ENCODE results near the gene IL12RB2.

Gene IL12RB2

DNA sequence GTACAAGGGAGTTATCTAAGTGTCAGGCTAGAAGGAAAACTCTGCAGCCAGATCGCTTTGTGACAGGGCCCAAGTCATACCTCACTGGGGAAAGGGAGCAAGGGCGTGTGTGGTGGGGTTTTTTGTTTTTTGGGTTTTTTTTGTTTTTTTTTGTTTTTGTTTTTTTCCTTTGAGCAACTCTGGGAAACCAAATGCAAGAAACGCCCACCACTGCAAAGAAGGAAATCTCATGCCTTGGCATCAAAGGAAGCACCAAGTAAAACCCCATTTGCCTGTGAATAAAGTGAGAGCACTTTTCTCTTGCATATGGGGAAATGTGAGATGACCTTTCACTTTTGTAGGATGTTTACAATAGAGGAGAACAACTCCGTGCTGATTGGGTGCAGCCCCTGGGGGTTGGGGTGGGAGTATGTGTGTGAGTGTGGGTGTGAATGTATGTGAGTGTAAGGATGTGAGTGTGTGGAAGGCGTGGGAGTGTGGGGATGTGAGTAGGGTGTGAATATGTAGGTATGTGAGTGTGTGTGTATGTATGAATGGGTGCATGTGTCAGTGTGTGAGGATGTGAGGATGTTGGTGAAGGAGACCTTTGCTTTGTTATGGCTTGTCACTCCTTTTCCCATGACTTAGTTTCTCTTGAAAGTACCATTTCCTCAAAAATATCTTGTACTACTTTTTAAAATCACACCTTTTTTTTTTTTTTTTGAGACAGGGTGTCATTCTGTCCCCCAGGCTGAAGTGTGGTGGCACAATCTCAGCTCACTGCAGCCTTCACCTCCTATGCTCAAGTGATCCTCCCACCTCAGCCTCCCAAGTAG is 34.6 kb downstream of the IL12RB2 start:
- no peak for DNase-seq
- in situ Hi-C loops (cut with HindIII; ENCODE audit: low pct_ligation_motif_present, low pct_unique_long_range_greater_than_20kb, low sequenced_read_pairs), result no loop called here

DNA sequence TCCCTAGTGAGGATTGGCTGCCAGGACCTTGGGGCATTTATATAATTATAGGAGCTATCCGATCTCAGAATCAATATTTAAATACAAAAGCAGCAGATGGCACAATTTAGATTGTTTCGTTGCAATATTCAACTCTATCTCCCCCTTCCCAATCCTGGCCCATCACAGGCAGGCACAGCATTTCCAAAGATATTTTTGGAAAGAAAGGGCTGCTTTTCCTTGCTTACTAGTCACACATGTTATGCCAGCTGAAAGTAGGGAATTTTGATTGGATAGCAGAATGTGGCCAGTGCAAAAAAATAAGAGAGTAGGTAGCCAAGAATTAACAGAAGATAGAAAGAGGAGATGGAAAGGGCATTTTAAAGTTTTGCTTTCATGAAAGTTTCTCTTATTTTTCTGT is 37.9 kb downstream of the IL12RB2 start:
- DNase-seq, result no peak
- in situ Hi-C loops (cut with HindIII; ENCODE audit: low pct_ligation_motif_present, low pct_unique_long_range_greater_than_20kb, low sequenced_read_pairs), result no loop called here

DNA sequence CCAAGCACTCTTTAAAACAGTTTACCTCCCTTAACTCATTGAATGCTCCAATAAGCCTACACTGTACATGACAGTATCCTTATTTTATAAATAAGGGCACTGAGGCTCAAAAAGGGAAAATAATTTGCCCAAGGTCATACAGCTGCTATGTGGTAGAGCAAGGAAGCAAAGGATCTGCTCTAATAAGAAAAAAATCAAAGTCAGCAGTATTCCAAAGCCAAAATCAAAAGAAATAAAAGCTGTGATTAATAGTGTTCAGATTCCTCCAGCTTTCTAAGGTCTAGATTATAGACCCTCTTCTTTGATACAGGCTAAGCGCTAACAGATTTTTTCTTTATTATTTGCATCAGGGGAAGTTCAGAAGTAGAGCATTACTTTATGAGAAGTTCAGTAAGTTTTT is 39.3 kb downstream of the IL12RB2 start:
- in situ Hi-C loops (cut with HindIII; ENCODE audit: low pct_ligation_motif_present, low pct_unique_long_range_greater_than_20kb, low sequenced_read_pairs), result no loop called here
- no peak for DNase-seq

DNA sequence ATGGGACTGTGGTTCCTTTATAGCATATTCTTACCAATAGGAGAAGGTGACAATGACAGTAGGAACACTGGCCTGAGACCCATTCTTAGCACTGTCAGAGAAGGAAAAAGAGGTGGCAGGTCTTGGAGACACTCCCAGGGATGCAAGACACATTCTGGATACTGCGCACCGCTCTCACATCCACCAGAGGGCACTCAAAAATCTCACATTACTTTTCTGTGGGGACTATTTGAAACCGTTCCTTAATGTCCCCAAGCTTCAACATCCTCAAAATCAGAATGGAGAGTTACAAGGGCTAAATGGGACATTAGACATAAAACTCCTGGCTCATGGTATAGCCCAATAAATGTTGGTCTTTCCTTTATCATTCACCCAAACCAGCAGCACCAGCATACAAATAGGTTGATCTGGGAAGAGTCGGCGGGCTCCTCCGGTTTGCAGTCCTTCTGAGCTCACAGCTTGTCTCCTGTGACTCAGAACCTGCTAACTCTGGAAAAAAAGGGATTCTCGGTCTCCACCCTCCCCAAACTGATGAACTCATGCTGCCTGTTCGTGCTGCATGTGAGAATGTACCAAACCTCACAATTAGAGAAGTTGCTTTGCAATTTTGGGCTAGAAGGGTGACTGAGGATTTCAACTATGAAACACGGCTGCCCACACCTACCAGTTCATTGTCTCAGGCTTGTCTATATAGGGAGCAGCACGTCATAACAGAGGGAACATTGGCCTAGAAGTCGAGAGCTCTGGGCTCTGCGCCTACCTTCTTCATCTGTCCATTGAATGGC is 40.2 kb downstream of the IL12RB2 start:
- in situ Hi-C loops (cut with HindIII; ENCODE audit: low pct_ligation_motif_present, low pct_unique_long_range_greater_than_20kb, low sequenced_read_pairs), result no loop called here
- peak; percentile 42 for DNase-seq

DNA sequence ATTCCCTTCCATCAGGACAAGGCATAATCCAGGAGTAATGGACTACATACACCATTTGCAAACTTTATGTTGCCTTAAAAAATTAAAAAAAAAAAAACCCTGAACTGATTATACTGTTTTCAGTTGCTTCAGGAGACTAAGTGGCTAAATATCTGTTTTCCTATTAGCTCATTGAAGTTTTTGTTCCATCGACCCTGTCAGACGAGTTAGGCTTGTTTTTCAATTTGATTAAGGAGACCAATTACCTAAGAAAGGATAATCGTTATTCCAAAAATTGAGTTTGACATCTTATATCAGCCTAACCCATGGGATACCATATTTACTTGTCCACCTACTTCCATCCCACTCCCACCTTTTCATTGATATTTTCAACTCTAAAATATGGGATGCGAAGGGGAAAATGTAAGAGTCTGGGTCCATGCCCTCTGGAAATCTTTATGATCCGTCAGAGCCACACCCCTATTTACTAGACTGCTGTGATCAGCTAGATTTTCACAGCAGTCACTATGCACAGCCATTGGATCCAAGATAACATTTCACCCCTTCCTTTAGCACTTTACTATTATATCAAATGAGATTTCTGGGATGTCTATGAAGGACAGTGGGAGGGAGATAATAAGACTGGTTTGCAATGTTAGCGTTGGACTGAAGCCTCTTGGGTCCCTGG is 41.0 kb downstream of the IL12RB2 start:
- no peak for DNase-seq
- in situ Hi-C loops (cut with HindIII; ENCODE audit: low pct_ligation_motif_present, low pct_unique_long_range_greater_than_20kb, low sequenced_read_pairs), result no loop called here

DNA sequence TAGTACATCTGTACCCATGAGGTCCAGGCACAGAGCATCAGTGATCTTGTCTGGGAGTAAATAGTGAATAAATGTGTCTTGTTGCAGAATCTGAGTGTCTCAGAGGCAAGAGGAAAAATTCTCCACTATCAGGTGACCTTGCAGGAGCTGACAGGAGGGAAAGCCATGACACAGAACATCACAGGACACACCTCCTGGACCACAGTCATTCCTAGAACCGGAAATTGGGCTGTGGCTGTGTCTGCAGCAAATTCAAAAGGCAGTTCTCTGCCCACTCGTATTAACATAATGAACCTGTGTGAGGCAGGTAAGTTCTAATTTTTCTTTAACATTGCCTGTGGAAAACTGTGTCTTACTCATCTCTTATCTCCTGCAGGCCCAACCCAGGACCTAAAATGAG is 43.1 kb downstream of the IL12RB2 start:
- in situ Hi-C loops (cut with HindIII; ENCODE audit: low pct_ligation_motif_present, low pct_unique_long_range_greater_than_20kb, low sequenced_read_pairs), result no loop called here
- DNase-seq, result no peak

DNA sequence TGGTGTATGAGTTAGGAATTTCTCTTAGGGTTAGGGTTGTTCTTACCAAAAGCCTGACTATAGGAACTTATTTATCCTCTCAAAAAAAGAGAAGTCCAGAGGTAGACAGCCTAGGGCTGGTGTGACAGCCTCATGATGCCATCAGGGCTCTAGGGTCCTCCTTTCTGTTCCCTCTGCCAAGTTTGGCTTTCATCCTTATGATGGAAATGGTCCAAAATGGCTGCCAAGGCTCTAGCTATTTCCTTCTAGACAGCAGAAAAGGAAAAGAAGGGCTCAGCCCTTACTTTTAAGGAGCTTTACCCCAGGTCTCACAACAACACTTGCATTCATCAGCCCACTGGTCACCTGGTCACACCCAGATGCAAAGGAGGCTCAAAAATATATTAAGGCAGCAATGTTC is 44.5 kb downstream of the IL12RB2 start:
- no peak for DNase-seq
- in situ Hi-C loops (cut with HindIII; ENCODE audit: low pct_ligation_motif_present, low pct_unique_long_range_greater_than_20kb, low sequenced_read_pairs), result no loop called here

DNA sequence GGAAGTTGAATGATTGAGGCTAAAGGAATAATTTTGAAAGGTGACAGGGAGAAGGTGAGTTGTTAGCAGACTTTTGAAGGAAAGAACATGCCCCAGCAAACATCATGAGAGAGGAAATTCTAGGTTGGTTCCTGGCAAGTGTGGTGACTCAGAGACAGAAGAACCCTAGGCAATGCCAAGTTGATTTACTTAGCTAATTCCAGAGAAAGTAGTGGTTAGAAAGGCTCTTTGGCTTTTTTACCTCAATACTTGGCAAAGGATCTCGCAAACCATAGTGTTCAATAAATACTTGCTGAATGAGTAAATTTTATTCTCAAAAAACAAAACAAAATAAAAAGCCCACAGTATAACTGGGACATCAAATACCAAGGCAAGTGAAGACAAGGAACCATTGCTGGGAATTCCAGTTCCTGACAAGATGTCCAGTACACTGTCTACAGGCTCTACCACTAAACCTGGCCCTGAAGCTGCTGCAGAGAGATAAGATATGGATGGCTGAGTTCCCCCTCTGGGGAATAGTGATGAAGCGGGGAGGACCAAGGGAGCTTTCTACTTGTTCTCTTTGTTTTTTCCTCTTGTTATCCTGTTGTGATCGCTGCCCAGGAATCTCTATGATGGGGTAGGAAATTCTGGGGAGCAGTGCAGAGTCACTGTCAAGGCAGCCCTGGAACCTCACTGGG is 48.2 kb downstream of the IL12RB2 start:
- in situ Hi-C loops (cut with HindIII; ENCODE audit: low pct_ligation_motif_present, low pct_unique_long_range_greater_than_20kb, low sequenced_read_pairs), result no loop called here
- DNase-seq, result no peak

DNA sequence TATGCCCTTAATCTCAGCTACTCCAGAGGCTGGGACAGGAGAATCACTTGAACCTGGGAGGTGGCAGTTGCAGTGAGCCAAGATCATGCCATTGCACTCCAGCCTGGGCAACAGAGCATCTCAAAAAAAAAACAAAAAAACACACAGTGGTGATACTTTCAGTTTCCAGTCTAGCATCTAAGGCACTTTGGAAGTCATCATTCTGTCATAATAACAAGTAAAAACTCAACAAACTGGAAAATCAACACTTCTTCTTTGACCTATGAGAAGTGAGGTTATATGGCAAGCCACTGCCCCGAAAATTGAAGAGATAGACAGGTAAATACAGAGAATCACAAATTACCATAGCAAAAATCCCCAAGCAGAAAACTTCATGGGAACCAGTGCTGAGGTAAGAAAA is 51.9 kb downstream of the IL12RB2 start:
- in situ Hi-C loops (cut with HindIII; ENCODE audit: low pct_ligation_motif_present, low pct_unique_long_range_greater_than_20kb, low sequenced_read_pairs), result no loop called here

DNA sequence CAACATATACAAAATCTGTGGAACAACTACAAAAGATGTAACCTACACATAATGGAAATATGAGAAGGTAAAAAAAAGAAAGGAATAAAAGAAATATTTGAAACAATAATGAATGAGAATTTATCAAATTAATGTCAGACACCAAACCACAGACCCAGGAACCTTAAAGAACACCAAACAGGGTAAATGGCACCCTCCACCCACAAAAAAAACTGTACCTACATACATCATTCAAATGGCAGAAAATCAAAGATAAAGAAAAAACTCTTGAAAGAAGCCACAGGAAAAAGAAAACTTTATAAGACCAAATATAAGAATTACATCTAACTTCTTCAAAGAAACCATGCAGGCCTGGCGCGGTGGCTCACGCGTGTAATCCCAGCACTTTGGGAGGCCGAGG is 54.0 kb downstream of the IL12RB2 start:
- DNase-seq, result no peak
- in situ Hi-C loops (cut with HindIII; ENCODE audit: low pct_ligation_motif_present, low pct_unique_long_range_greater_than_20kb, low sequenced_read_pairs), result no loop called here

More for the DNA sequence above, 51.9 kb downstream of the IL12RB2 start:
- no peak for DNase-seq

DNA sequence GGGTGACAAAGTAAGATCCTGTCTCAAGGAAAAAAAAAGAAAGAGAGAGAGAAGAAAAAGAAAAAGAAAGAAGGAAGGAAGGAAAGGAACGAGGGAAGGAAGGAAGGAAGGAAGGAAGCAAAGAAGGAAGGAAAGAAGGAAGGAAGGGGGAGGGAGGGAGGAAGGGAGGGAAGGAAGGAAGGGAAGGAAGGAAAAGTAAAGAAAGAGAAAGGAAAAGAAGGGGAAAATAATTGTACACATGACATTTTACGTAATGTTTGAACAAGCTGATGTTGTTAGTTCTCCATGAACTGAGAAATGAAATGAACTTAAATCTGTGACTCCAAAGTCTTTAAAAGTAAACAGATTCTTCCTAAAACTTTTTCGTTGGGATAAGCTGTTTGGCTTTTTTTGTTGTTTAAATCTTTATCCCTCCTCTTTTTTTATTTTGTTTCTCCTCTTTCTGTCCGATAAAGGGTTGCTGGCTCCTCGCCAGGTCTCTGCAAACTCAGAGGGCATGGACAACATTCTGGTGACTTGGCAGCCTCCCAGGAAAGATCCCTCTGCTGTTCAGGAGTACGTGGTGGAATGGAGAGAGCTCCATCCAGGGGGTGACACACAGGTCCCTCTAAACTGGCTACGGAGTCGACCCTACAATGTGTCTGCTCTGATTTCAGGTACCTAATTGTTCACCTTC is 59.8 kb downstream of the IL12RB2 start:
- in situ Hi-C loops (cut with HindIII; ENCODE audit: low pct_ligation_motif_present, low pct_unique_long_range_greater_than_20kb, low sequenced_read_pairs), result no loop called here
- DNase-seq, result no peak

DNA sequence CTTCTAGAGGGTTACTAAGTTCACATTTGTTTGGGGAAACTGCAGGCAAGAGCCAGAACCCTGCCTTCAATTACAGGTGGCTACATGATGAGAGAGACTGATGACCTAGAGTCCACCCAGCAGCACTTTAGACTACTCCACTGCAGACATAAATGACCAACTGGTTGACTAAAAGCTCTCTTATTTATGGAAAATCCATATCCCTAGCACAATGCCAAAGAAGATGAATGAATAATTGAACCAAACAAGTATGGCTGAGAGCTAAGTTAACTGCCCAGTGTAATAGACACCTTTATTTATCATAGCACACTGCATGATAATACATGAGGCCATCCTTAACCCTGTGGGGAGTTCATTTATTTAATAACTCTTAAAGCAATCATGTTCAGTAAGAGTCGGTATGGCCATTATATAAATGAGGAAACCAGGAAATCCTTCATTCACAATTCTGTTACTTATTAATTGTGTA is 60.4 kb downstream of the IL12RB2 start:
- in situ Hi-C loops (cut with HindIII; ENCODE audit: low pct_ligation_motif_present, low pct_unique_long_range_greater_than_20kb, low sequenced_read_pairs), result no loop called here
- no peak for DNase-seq

DNA sequence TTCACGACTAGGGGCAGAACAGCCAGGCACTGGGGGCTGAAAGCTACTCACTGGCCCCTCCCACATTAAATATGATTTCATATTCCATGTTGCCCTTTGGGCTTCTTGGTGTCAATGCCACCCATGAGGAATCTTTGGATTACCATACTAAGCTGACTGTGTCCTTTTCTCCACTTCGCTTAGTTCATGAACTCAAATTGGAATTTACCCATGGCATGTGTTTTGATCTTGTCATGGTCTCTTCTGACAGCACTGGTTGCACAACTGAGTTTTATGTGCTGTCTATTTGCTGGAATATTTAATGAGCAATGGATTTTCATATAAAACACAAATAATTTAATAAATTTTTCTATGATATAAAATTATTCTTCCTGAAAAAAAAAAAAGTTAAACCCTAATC is 63.4 kb downstream of the IL12RB2 start:
- no peak for DNase-seq
- in situ Hi-C loops (cut with HindIII; ENCODE audit: low pct_ligation_motif_present, low pct_unique_long_range_greater_than_20kb, low sequenced_read_pairs), result no loop called here

DNA sequence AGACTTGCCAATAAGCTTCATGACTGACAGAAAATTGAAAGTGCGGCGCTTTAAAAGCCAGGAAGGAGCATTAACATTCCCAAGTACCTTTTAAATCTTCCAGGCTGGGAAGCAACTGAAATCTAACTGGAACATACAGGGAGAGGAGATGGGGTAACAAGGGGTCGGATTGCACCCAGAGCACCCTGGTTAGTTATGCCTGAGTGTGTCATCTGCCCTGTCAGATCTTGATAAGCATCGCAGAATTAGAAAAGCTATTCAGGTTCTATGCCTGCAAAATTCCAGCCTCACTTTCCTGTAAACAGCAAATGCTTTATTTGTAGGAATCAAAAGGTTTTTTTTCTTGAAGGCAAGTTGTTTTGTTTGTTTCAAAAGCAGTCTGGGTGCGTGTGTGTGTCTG is 64.0 kb downstream of the IL12RB2 start:
- in situ Hi-C loops (cut with HindIII; ENCODE audit: low pct_ligation_motif_present, low pct_unique_long_range_greater_than_20kb, low sequenced_read_pairs), result no loop called here
- DNase-seq, result no peak

DNA sequence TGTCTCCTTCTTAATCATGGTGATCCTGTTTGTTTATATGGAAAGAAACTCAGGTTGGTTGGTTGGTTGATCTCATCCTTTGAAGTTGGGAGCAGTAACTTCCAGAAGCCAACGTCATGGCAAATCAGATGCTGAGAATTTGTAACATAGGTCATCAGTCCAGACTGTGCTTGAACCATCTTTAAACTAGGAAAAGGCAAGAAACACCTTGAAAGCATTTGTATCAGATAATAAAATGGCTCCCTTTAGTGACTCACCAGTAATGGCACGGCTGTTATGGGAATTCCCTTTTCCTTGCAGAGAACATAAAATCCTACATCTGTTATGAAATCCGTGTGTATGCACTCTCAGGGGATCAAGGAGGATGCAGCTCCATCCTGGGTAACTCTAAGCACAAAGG is 64.5 kb downstream of the IL12RB2 start:
- DNase-seq, result no peak
- in situ Hi-C loops (cut with HindIII; ENCODE audit: low pct_ligation_motif_present, low pct_unique_long_range_greater_than_20kb, low sequenced_read_pairs), result no loop called here

DNA sequence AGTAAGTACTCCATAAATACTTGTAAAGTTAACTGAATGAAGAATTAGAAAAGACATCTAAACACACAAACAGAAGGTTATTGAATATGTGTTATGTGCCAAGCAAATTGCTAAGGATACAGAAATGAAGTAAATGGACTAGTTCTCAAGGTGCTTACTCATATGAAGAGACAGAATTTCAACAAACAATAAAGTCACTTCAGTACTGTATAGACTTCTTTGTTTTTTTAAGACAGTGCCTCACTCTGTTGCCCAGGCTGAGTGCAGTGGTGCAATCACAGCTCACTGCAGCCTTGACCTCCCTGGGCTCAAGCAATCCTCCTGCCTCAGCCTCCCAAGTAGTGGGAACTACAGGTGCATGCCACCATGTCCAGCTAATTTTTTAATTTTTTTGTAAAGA is 65.2 kb downstream of the IL12RB2 start:
- in situ Hi-C loops (cut with HindIII; ENCODE audit: low pct_ligation_motif_present, low pct_unique_long_range_greater_than_20kb, low sequenced_read_pairs), result no loop called here
- no peak for DNase-seq

DNA sequence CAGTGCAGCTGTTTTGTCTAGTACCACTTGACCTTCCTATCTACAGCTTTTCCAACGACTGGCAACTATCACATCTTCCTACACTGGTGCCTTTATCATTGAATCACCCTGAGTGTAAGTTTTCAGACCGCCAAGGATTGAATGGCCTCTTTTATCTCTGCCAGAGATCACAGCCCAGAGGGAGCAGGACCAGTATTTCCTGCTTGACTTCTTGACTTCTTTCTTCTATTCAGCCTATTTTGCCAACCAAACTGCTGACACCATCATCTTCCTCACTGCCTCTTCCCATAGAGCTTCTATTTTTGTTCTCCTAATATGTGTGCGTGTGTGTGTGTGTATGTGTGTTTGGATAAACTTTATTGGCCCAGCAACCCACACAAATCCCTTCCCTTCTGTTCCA is 68.7 kb downstream of the IL12RB2 start:
- in situ Hi-C loops (cut with HindIII; ENCODE audit: low pct_ligation_motif_present, low pct_unique_long_range_greater_than_20kb, low sequenced_read_pairs), result no loop called here
- DNase-seq, result no peak

DNA sequence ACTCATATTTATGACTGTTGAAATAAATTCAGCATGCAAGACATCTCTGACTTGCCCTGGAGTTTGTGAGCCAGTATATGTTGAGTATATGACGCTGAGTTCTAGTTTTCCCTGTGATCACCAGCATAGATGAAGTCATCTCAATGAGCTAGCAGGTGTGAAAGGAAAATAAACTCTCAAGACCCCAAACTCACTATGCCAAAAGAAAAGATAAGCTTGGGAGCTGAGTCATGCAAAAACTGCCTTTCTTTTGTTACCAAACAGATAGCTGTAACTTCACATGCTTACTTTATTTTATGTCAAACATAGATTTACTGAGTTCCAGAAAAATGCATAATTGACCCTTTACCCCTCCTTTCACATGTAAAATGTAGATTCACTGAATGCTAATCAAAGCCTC is 69.6 kb downstream of the IL12RB2 start:
- in situ Hi-C loops (cut with HindIII; ENCODE audit: low pct_ligation_motif_present, low pct_unique_long_range_greater_than_20kb, low sequenced_read_pairs), result no loop called here
- no peak for DNase-seq
